ENCODE data around the gene LRRC52.

LRRC52 gene

GRCh38 chr1:165592945-165593823 is 49.4 kb downstream of the LRRC52 start:
- TF ChIP-seq CTCF (IDR thresholded peaks at IDR 0.05) (peak; percentile 96), ZFX (IDR thresholded peaks at IDR 0.05; ENCODE audit: borderline replicate concordance) (no peak)
- H3K27ac ChIP-seq, result no peak overlapping the region

- TF ChIP-seq CTCF (IDR thresholded peaks at IDR 0.05) (no peak), ZFX (IDR thresholded peaks at IDR 0.05; ENCODE audit: borderline replicate concordance) (no peak)
Observed at GRCh38 chr1:165595246-165595938, 51.6 kb downstream of the LRRC52 start.

GRCh38 chr1:165597883-165598675 is 54.3 kb downstream of the LRRC52 start:
- no peak for TF ChIP-seq ZFX (IDR thresholded peaks at IDR 0.05; ENCODE audit: borderline replicate concordance)
- TF ChIP-seq CTCF (IDR thresholded peaks at IDR 0.05), result no peak
- peak overlapping the region; percentile 29; the same call in 1 of the 2 replicates for H3K27ac ChIP-seq

More at GRCh38 chr1:165595246-165595938, 51.6 kb downstream of the LRRC52 start:
- H3K27ac ChIP-seq, result no peak overlapping the region

- peak overlapping the region; percentile 29; the same call in 1 of the 2 replicates for H3K27ac ChIP-seq
Observed at GRCh38 chr1:165598676-165599059, 54.9 kb downstream of the LRRC52 start.

GRCh38 chr1:165600793-165601192 is 57.0 kb downstream of the LRRC52 start:
- TF ChIP-seq CTCF (IDR thresholded peaks at IDR 0.05) (no peak), ZFX (IDR thresholded peaks at IDR 0.05; ENCODE audit: borderline replicate concordance) (no peak)
- no peak overlapping the region for H3K27ac ChIP-seq

More at GRCh38 chr1:165598676-165599059, 54.9 kb downstream of the LRRC52 start:
- no peak for TF ChIP-seq CTCF (IDR thresholded peaks at IDR 0.05)
- TF ChIP-seq ZFX (IDR thresholded peaks at IDR 0.05; ENCODE audit: borderline replicate concordance), result no peak

- TF ChIP-seq CTCF (IDR thresholded peaks at IDR 0.05), result no peak
- no peak for TF ChIP-seq ZFX (IDR thresholded peaks at IDR 0.05; ENCODE audit: borderline replicate concordance)
- H3K27ac ChIP-seq, result no peak overlapping the region
Observed at GRCh38 chr1:165603810-165604209, 60.0 kb downstream of the LRRC52 start.
